NCI-H226 (cell line): ENCODE measurements around the gene ARPC5.
"Not testable (repeated sequence)": the region's sequence is repeated elsewhere in the genome, so short reads cannot be mapped to it uniquely, and the experiment has no call there.

Source experiments
- DNase-seq: peaks from one replicate; pipeline ENCODE4 v3.0.0-alpha.2; 2015

ARPC5 gene

GRCh38 chr1:183635606-183636333 is at the start of gene ARPC5:
ARPC5 (minus strand) TSS chr1:183635783; CDS start chr1:183635659, 124 bp downstream.
- DNase-seq: peak; percentile 97

GRCh38 chr1:183685112-183685713 is 49.6 kb upstream of the ARPC5 start:
- peak; percentile 31 for DNase-seq

- not testable (repeated sequence) for DNase-seq
Measured at GRCh38 chr1:183679363-183679762, 43.8 kb upstream of the ARPC5 start.

DNA sequence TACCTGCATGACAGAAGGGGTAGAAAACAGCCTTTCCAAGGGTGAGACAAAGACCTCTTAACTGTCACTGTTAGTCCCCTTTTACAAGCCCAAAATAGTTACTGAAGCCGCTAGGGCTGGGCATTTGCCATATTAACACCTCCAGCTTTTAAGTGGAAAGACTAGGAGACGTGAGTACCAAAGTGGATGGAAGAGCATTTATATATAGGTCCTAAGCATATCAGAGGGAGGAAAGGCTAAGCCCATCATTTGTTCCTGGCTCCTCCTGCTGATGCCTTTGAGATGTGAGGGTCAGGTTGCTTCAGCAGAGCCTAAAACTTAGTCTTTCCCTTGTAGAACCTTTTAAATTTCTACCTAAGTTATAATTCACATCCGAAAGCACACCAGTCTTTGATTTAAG is 43.2 kb upstream of the ARPC5 start:
- no peak for DNase-seq

DNA sequence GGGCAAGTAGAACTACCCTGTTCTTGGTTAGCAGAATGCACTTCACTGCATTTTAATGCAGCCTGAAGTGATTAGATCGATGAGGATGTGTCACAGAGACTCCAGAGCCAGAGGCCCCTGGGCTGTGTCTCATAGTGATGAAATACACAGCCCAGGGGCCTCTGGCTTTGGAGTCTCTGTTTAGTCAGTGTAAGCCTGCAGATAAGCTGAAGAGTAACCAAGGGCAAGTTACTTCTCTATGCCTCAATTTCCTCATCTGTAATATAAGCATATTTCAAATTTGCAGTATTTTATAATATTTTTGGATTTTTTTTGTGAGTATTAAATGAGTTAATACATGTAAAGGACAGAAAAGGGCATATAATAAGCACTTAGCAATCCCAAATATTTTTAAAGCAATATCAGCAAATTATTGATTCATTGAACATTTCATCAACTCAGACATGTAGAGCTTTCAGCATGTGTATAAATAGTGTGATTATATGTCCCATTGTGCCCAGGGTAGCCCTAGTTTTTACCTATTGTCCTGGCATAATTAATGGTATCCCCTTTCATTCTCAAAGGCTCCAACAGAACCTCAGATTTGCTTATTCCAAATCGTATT is 41.1 kb upstream of the ARPC5 start:
- DNase-seq: peak; percentile 62

- DNase-seq: no peak
Measured at GRCh38 chr1:183675883-183676585, 40.5 kb upstream of the ARPC5 start.

DNA sequence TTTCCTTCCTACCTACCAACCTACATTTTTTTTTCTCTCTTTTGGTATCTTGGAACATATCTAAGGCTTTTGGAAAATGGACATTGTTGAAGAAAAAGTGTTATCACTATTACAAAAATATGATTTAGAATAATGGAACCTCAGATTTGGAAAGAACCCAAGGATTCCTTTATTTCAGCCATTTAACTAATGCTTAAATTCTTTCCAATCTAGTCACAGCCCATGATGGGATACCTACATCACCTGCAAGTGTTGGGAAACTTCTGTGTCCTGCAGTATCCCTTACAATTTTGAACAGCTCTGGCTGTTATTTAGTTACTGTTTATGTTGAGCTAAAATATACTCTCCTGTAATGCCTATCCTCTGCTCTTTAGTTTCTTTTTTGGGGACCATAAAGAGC is 39.8 kb upstream of the ARPC5 start:
- peak; percentile 37 for DNase-seq

DNA sequence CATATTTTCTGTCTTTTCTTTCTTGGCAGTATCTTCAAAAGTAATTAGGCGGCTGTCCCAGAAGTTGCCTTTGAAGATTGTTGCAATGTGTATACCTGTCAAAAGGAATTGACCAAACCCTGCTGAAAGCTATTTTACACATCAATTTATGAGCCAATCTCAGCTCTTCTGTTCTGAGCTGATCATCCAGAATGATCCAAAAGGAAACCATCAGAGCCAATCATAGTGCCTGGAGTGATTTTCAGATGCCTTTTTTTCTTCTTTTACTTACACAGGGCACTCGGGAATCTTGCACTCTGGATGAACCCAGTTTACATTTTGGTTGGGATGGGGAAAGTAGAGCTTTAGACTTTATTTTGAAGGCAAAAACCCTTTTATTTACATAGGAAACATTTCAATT is 39.3 kb upstream of the ARPC5 start:
- no peak for DNase-seq

DNA sequence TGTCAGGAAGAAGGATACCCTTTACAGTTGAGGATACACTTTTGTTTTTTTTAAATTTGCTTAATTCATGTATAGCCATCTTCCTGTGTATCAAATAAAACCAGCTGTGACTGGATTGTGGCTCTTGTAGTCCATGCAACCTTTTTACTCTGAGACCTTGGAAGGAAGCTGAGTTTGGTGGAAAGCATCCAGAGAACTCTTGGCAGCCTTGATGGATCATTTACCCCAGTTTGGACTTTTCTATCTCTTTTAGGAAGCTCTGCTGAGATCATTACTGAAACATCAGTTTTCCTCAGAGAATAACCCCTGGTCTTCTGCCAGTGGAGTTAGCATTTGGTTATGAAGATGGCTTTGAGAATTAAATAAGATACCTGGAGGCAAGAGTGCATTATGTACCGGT is 38.8 kb upstream of the ARPC5 start:
- DNase-seq: no peak

DNA sequence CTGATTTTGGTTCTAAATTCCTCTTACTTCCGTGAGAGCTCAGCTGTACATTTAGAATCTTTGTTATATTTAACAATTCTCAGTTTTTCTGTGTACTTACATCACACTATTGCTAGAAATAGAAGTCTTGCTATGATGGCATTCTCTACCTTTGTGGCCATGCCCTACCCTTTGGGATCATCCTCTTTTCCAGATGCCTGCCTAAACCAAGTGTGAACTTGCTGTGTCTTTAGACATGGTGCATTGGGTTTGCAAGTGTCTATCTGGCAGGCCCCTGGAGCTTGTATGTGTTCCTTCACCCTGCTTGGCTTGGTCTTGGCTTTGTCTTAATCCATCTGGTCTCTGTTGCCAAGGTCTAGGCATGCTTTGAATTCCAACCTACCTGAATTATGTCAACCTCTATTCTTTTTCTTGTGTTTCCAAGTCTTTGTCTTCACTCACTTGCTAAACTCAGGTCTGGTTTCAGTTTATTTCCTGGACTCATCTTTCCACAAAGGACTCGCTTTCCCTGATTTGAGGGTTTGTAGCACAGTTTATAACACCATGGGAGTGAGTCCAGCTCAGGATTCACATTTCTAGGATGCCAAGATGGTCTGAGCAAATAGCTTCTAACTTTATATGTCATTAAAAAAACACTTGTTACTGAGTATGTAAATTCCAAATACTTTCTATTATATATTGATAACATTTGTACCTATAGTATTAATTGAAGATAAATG is 38.2 kb upstream of the ARPC5 start:
- DNase-seq: no peak

GRCh38 chr1:183670169-183670568 is 34.6 kb upstream of the ARPC5 start:
- no peak for DNase-seq

DNA sequence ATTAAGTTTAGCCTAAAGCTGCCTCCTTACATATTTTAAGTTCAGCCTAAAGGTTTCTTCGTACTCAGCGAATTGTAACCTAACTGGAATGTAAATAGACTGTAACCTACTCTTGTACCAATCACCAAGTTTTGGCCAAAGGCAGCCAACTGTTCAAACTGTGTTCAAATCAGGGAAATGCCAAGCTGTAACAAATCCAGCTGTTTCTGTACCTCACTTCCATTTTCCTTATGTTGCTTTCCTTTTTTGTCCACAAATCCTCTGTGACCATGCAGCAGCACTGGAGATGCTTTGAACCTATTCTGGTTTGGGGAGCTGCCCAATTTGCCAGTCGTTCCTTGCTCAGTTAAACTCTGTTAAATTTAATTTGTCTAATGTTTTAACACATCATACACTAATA is 20.8 kb upstream of the ARPC5 start:
- DNase-seq: no peak

GRCh38 chr1:183655562-183656075 is 20.0 kb upstream of the ARPC5 start:
- peak; percentile 42 for DNase-seq

DNA sequence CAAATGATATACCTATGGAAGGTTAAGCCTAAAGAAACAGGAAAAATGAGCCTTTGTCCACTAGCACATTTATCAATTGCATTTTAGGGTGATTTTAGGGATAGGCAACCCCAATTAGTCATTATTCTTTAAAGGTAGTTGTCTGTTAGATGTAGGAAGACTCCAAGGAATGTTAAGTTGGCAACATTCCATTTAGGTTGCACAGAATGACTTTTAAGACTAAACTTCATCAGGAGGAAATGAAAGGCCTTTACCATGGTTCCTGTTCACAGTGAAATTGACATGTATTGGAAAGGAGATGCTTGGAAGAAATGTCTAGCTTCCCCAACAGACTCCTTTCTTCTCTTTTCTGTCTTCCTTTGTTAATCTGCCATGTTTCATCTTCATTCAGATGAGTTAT is 19.1 kb upstream of the ARPC5 start:
- no peak for DNase-seq

DNA sequence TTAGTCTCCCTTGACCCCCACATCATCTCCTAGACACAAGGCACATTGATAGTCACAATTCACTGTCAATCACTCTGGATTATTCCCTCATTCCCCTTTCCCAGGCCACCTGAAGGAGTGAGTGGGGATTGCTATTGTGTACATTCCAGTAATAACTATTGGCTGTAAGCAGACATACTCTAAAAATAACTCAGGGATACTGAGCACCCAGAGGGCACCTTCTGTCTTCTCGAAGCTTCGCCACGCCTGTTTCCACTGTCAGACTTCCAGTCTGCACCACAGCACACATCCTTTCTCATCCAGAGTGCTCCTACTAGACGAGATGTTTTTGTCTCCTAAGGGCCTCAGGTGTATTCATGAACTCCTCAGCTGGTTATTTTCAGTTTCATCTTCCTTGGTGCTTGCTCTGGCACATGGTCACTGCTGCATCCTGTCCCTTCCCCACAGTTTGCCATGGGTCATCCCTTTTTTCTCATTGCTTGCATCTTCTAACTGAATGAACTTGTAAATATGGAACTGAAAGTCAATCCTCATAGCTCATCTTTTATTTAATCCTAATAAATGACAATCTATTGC is 18.4 kb upstream of the ARPC5 start:
- no peak for DNase-seq

DNA sequence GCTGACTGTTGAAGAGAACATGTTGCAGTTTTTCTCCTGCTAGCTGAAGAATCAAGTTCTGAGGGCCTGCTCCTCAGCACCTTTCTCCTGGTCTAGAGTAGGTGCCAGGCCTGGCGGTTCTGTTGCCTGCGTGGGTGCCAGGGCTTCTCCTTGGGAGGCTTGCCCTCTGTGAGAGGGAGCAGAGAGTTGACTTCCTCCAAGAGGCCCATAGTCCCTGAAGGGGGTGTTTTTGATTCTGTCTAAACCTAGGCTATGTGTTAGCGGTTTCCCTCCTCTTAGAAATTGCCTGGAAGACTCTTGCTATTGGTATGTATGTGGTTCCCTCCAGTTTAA is 17.8 kb upstream of the ARPC5 start:
- no peak for DNase-seq

- no peak for DNase-seq
Measured at GRCh38 chr1:183652547-183653461, 17.2 kb upstream of the ARPC5 start, which contains the start of gene APOBEC4. APOBEC4 (minus strand) TSS chr1:183653316; CDS start chr1:183648781, 4,535 bp downstream.

GRCh38 chr1:183652107-183652506 is 16.5 kb upstream of the ARPC5 start:
- no peak for DNase-seq

- DNase-seq: no peak
Measured at GRCh38 chr1:183651612-183652011, 16.0 kb upstream of the ARPC5 start.

DNA sequence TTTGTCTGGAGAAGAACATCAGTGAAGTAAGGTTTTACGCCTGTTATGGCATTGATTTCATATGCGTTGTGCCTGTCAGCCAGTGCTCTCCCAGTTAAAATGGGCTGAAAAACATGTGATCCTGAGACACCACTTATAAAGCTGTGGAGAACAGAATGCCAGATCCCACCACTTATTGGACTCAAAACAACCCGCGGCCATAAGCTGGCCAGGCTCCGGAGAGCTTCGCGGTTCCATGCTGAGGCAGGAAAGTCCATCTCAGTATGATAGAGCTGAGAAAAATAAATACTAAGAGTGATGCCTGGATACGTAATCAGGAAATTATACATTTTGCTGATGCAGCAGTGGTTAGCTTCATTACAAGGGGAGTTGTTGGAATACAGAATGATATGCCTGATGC is 12.5 kb upstream of the ARPC5 start:
- no peak for DNase-seq

- no peak for DNase-seq
Measured at GRCh38 chr1:183646776-183647175, 11.2 kb upstream of the ARPC5 start.
